ENCODE measurements around the gene ZNF586.
"Not testable (repeated sequence)": the region's sequence is repeated elsewhere in the genome, so short reads cannot be mapped to it uniquely, and the experiment has no call there.

The ZNF586 gene

DNA sequence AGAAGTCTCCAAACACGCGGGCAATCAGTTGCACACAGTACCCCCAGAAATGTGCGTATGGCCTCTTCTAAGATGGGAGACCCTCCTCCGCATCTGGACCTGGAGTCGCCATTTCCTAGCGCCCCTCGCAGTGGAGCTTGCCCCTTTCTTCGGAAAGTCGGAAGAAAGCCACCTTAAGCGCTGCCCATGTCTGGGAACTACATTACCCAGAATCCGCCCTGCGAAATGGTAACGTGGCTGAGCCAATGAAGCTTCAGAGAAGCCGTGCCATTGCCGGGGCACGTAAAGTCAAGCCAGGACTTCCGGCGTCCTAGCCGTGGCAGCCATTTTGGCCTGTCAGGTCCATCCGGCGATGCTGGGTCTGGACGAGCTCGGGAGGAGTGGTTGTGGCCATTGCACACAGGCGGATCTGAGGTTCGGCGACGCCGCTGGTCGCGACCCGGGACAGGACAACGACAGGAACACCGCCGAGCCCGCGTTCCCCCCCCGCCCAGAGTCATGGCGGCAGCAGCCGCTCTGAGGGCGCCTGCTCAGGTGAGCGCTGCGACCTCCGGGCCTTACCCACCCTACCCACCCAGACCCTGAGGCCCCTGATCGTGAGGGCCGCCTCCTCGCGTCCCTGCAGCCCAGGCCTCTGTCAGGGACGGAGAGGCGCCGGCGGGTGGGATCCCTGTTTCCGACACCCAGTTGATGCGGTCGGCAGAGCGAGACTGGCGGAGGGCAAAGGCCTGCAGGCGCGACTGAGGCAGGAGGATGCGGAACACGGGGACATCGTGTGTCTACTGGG is at the start of gene ZNF586:
Gene ZNF586 (plus strand): TSS at position 332 of the 787 bp plus-strand sequence. CDS start 167 bp downstream, at position 499.
- Histone ChIP-seq H3K4me1 (peaks cover 5% of the 10 kb centered on the region), H3K36me3 (ENCODE audit: control insufficient read depth, insufficient read depth, low read length) (no peaks in the 10 kb centered on the region), H3K27ac (peak within 1 kb of the TSS; percentile 67), H3K27me3 (ENCODE audit: control insufficient read depth, insufficient read depth, low read length) (no peaks in the 10 kb centered on the region), H3K79me2 (peaks cover 44% of the 10 kb centered on the region), H3K4me3 (ENCODE audit: low read depth, low read length) (peak within 1 kb of the TSS; percentile 55), H3K9ac (peak within 1 kb of the TSS; percentile 39), H3K9me3 (ENCODE audit: control insufficient read depth, low read length) (no peaks in the 10 kb centered on the region), H3K4me2 (ENCODE audit: low read length) (peak within 1 kb of the TSS; percentile 65), H2AFZ (peak within 1 kb of the TSS; percentile 83)
- TF ChIP-seq, protein P1, sequence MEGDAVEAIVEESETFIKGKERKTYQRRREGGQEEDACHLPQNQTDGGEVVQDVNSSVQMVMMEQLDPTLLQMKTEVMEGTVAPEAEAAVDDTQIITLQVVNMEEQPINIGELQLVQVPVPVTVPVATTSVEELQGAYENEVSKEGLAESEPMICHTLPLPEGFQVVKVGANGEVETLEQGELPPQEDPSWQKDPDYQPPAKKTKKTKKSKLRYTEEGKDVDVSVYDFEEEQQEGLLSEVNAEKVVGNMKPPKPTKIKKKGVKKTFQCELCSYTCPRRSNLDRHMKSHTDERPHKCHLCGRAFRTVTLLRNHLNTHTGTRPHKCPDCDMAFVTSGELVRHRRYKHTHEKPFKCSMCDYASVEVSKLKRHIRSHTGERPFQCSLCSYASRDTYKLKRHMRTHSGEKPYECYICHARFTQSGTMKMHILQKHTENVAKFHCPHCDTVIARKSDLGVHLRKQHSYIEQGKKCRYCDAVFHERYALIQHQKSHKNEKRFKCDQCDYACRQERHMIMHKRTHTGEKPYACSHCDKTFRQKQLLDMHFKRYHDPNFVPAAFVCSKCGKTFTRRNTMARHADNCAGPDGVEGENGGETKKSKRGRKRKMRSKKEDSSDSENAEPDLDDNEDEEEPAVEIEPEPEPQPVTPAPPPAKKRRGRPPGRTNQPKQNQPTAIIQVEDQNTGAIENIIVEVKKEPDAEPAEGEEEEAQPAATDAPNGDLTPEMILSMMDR (IDR thresholded peaks at IDR 0.05): no peak

DNA sequence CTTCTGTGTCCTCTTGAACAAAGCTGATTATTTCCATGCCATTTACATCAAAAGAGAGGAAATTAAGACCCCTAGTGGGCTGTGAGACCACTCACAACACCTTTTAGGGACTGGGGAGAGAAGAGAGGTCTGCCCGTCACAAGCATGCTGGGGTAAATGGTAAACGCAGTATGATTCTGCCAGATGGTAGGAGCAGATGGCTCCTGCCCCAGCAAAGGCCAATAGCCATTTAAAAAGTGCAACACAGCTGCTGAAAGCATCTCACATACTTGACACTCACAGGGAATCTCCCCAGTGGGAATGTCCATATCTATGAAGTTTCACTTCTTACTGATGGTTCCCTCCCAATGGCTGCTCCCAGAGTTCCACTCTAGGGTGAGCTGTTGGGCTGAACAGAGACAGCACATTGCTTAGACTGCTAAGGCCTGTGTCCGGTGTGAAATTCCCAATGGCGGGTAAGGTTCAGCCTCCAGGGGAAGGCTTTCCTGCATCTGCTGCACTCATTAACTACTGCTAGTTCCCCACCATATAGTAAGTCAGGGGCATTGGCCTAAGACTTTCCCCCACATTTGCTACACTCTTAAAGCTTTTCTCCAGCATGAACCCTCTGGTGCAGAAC is 49.5 kb upstream of the ZNF586 start:
- Histone ChIP-seq H3K4me3 (ENCODE audit: low read depth, low read length) (no peak overlapping the region), H3K4me2 (ENCODE audit: low read length) (no peak overlapping the region), H3K4me1 (no peaks in the 10 kb centered on the region), H3K27me3 (ENCODE audit: control insufficient read depth, insufficient read depth, low read length) (no peaks in the 10 kb centered on the region), H3K9me3 (ENCODE audit: control insufficient read depth, low read length) (no peaks in the 10 kb centered on the region), H3K27ac (no peak overlapping the region), H2AFZ (no peak overlapping the region), H3K36me3 (ENCODE audit: control insufficient read depth, insufficient read depth, low read length) (no peaks in the 10 kb centered on the region), H3K79me2 (no peaks in the 10 kb centered on the region), H3K9ac (no peak overlapping the region)
- TF ChIP-seq, protein P1 (IDR thresholded peaks at IDR 0.05): no peak

DNA sequence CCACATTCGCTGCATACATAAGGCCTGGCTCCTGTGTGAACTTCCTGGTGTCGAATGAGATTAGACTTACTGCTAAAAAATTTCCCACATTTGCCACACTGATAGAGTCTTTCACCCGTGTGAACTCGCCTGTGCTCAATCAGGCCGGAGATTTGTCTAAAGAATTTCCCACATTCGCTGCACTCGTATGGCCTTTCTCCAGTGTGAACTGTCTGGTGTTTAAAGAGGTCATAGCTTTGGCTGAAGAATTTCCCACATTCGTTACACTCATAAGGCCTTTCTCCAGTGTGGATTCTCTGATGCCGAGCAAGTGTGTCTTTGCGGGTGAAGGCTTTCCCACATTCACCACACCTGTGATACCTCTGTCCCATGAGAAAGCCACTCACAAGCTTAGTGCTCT is 48.6 kb upstream of the ZNF586 start:
- no peaks in the 10 kb centered on the region for H3K27me3 ChIP-seq (ENCODE audit: control insufficient read depth, insufficient read depth, low read length)
- H3K9ac ChIP-seq: no peak overlapping the region
- no peaks in the 10 kb centered on the region for H3K4me1 ChIP-seq
- H2AFZ ChIP-seq: no peak overlapping the region
- no peaks in the 10 kb centered on the region for H3K79me2 ChIP-seq
- H3K36me3 ChIP-seq (ENCODE audit: control insufficient read depth, insufficient read depth, low read length): no peaks in the 10 kb centered on the region
- no peaks in the 10 kb centered on the region for H3K9me3 ChIP-seq (ENCODE audit: control insufficient read depth, low read length)
- H3K27ac ChIP-seq: no peak overlapping the region
- TF ChIP-seq, protein P1 (IDR thresholded peaks at IDR 0.05): no peak
- no peak overlapping the region for H3K4me3 ChIP-seq (ENCODE audit: low read depth, low read length)
- H3K4me2 ChIP-seq (ENCODE audit: low read length): no peak overlapping the region

DNA sequence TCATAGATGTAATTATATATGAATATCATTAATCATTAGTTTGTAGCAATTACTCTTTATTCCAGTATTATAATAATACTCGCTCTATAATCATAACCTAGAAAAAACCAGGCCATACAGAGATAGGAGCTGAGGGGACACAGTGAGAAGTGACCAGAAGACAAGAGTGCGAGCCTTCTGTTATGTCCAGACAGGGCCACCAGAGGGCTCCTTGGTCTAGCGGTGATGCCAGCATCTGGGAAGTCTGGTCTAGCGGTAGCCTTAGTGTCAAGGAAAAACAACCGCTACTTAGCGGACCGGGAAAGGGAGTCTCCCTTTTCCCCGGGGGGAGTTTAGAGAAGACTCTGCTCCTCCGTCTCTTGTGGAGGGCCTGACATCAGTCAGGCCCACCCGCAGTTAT is 31.2 kb upstream of the ZNF586 start:
- TF ChIP-seq, protein P1 (IDR thresholded peaks at IDR 0.05): peak; percentile 84
- not testable (repeated sequence) for H3K36me3 ChIP-seq (ENCODE audit: control insufficient read depth, insufficient read depth, low read length); H3K79me2 ChIP-seq; H3K9me3 ChIP-seq (ENCODE audit: control insufficient read depth, low read length); H3K4me3 ChIP-seq (ENCODE audit: low read depth, low read length); H3K4me1 ChIP-seq; H3K9ac ChIP-seq; H3K4me2 ChIP-seq (ENCODE audit: low read length); H3K27ac ChIP-seq; H3K27me3 ChIP-seq (ENCODE audit: control insufficient read depth, insufficient read depth, low read length)
- peak overlapping the region; percentile 54 for H2AFZ ChIP-seq

DNA sequence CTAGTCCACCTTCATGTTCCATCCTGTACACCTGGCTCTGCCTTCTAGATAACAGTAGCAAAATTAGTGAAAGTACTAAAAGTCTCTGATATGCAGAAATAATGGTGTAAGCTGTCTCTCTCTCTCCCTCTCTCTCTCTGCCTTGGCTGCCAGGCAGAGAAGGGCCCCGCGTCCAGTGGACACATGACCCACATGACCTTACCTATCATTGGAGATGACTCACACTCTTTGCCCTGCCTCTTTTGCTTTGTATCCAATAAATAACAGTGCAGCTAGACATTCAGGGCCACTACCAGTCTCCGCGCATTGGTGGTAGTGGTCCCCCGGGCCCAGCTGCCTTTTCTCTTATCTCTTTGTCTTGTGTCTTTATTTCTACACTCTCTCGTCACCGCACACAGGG is 30.7 kb upstream of the ZNF586 start:
- not testable (repeated sequence) for H3K4me2 ChIP-seq (ENCODE audit: low read length); H3K4me1 ChIP-seq; H3K9me3 ChIP-seq (ENCODE audit: control insufficient read depth, low read length); H3K4me3 ChIP-seq (ENCODE audit: low read depth, low read length); H3K27me3 ChIP-seq (ENCODE audit: control insufficient read depth, insufficient read depth, low read length); H3K79me2 ChIP-seq; H3K9ac ChIP-seq; H3K36me3 ChIP-seq (ENCODE audit: control insufficient read depth, insufficient read depth, low read length); H3K27ac ChIP-seq
- H2AFZ ChIP-seq: peak overlapping the region; percentile 54
